ENCODE measurements around the gene PRR20G.
"Not testable (repeated sequence)": the region's sequence is repeated elsewhere in the genome, so short reads cannot be mapped to it uniquely, and the experiment has no call there.

Gene PRR20G

DNA sequence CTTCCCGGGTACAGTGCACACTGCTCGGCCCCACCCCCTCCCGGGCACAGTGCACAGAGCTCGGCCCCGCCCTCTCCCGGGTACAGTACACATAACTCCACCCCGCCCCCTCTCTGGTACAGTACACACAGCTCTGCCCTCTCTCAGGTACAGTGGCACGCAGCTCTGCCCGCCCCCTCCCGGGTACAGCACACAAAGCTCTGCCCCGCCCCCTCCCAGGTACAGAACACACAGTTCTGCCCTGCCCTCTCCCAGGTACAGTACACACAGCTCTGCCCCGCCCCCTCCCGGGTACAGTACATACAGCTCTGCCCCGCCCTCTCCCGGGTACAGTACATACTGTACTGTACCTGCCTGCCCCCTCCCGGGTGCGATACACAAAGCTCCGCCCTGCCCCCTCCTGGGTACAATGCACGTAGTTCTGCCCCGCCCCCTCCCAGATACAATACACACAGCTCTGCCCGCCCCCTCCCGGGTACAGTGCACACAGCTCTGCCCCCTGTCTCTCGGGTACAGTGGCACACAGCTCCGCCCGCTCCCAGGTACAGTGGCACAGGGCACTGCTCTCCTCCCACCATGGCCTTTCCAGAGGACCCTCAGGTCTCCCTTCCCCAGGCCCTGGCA is 16.4 kb upstream of the PRR20G start:
- DNase-seq (ENCODE audit: low read depth in 1 of 2, low spot score in 1 of 2) = no peak

DNA sequence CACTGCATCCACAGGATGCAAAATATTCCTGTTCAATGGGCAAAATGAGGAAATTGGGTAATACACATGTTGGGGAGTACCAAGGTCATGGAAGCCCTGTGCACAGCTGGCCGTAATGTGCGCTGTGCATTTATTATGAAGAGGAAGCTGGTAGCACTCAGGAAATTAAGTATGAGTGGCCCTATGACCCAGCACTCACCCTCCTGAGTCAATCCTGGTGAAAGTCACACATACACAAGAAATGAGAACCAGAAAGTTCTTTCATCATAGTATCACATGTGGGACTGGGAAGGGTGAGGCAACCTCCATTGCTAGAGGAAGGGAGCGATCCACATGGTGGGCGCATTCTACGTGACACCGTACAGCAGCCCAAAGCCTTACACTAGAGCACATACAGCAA is 11.4 kb upstream of the PRR20G start:
- DNase-seq (ENCODE audit: low read depth in 1 of 2, low spot score in 1 of 2) = no peak

DNA sequence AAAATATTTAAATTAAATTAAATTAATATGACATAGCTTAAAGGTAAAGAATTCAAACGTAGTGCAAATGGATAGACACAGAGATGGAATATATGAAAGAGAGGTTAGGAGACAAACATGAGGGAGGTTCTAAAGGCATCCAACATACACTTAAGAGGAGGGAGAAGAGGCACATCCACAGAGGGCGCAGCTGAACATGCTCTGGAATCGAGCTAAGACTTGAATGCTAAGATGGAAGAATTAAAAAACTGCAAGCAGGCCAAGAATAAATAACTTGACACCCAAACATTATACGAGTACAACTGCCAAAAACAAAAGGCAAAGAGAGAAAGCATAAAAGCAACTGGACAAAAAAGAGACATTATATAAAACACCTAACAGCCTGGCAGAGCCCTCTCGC is 9.1 kb upstream of the PRR20G start:
- DNase-seq (ENCODE audit: low read depth in 1 of 2, low spot score in 1 of 2) = no peak

DNA sequence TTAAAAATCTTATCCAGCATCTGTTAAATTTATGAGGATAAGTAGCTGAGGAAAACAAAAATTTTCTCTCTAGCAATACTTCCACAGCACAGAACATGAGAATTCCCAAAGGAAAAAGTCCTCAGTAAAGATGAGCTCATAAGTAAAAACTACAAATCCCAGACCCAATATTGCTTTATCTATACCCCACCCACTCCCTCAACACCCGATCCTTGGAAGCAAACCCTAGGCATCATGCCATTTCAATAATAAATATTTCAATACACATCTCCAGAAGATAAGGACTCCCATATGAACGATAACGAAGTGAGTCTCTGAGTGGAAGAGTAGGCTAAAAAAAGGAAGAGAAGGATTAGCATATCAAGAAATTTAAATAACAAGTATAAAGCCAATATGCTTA is 8.3 kb upstream of the PRR20G start:
- no peak for DNase-seq (ENCODE audit: low read depth in 1 of 2, low spot score in 1 of 2)

DNA sequence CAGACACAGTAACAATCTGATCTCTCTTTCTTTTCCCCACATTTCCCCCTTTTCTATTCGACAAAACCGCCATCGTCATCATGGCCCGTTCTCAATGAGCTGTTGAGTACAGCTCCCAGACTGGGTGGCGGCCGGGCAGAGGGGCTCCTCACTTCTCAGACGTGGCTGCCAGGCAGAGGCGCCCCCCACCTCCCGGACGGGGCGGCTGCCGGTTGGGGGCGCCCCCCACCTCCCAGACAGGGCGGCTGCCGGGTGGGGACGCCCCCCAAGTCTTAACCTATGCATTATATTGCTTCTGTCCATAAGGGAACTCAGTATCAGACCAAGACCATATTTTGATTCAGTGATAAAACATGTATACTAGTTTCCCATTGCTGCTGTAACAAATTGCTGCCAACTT is 5.8 kb upstream of the PRR20G start:
- not testable (repeated sequence) for DNase-seq (ENCODE audit: low read depth in 1 of 2, low spot score in 1 of 2)

DNA sequence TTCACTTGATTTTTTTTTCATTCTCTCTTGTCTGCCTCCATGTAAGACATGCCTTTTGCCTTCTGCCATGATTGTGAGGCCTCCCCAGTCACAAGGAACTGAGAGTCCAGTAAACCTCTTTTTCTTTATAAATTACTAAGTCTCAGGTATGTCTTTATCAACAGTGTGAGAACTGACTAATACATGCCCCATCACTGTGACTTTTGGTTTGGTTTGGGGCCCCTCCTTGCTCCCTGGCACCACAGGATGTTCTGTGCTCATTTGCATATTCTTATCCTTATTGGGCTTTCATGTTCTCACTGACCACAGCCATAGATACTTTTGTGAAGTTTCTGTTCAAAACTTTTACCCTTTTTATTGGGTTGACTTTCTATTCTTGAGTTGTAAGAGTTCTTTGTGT is 3.8 kb upstream of the PRR20G start:
- DNase-seq (ENCODE audit: low read depth in 1 of 2, low spot score in 1 of 2) = no peak

DNA sequence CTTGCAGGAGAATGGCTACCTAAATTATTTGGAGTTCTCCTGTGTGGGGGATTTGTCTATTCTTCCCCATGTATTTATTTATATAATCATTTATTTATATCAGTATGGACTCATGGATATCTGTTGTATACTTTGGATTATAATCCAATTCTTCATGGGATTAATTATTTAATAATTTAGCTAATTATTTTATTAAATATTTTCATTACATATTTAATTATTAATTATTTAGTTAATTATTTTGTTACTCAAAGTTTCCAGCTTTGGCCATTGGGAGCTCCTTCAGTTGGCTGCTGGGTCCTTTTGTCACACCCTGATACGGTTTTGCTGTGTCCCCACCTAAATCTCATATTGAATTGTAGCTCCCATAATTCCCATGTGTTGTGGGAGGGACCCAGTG is 3.3 kb upstream of the PRR20G start:
- DNase-seq (ENCODE audit: low read depth in 1 of 2, low spot score in 1 of 2) = no peak

DNA sequence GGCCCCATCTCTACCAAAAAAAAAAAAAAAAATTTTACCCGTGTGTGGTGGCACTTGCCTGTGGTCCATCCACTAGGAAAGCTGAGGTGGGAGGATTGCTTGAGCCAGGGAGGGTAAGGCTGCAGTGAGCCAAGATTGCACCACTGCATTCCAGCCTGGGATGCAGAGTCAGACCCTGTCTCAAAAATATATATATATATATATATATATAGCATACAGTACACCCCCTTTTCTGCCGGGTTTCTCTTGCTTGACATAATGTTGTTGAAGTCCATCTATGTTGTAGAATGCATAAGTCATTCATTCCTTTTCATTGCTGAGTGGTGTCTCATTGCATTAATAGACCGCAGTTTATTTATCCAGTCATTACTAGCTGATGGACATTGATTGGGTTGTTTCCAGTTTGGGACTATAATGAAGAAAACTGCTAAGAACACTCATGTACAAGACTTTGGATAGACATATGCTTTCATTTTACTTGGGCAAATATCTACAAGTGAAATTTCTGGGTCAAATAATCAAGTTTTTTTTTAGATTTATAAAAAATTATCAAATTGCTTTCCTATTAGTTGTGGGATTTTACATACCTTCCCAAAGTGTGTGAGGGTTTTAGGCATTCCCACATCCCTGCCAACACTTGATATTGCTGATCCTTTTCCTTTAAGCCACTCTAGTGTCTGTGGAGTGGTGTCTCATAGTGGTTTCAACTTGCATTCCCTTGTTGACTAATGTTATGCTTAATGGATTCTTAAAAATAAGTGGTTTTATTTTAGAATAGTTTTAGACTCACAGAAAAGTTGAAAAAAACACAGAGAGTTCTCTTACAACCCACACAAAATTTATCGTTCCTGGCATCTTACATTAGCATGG is 2.1 kb upstream of the PRR20G start:
- DNase-seq (ENCODE audit: low read depth in 1 of 2, low spot score in 1 of 2) = no peak

DNA sequence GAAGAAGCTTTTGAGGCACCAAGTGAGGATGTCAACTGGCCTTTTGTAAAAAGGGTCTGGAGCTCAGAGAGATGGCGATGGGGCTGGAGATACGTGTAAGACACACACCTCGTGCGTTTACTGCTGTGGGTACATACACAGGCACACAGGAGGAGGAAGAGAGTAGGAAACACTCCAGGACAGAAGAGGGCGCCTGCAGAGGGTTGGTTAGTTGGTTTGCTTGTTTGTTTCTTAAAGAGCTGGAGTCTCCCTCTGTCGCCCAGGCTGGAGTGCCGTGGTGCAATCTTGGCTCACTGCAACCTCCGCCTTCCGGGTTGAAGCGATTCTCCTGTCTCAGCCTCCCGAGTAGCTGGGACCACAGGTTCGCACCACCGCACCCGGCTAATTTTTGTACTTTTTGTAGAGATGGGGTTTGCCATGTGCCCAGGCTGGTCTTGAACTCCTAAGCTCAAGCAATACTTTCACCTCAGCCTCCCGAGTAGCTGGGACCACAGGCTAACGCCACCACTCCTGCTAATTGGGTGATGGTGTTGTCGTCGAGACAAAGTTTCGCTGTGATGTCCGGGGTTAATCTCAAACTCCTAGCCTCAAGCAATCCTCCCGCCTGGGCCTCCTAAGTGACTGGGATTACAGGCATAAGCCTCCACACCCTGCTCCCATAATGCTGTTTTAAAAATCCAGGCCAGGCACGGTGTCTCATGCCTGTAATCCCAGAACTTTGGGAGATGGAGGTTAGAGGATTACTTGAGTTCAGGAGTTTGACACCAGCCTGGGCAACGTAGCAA is 1.3 kb upstream of the PRR20G start:
- DNase-seq (ENCODE audit: low read depth in 1 of 2, low spot score in 1 of 2) = no peak

DNA sequence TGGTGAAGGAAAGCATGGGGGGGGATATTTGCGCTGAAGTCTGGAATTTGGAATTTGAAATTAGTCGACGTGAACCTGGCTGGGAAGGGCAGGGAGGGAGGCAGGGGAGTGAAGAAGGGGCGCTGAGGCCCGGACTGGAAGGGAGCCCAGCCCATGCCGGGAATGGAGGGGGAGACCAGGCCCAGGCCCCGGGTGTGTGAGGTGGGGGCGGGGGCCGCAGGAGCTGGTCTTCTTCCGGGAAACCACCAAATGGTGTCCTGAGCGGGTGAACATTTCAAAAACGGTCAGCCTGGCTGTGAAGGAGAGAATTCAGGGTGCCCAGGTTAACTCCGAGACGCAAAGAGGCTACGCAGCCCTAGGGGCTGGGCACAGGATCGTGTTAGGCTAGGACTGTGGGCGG is 497 bp upstream of the PRR20G start:
- DNase-seq (ENCODE audit: low read depth in 1 of 2, low spot score in 1 of 2) = no peak

DNA sequence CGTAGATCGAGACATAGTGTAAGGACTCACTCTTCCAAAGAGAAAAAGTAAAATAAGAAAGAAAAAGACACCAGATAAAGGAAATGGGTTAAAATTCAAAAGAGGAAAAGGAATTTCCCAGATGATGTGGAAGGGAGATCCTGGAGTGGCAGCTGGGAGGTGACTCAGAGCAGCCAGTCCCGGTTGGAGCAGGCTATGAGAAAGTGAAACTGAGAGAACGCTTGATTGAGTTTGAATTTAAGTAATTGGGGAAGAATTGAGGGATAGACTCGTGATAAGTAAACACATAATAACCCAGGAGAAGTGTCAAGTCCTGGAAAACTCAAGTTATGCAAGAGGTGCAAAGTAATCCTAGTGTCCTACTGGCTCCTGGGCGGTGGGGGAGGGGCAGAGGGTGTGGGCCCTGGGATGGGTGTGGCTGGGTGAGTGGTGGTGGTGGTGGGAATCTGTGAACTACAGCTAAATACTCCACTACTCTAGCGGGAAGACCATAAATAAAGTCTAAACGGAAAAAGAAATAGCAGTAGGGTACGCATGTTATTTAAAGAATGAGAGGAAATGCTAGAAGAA is 1.2 kb downstream of the PRR20G start:
- no peak for DNase-seq (ENCODE audit: low read depth in 1 of 2, low spot score in 1 of 2)

DNA sequence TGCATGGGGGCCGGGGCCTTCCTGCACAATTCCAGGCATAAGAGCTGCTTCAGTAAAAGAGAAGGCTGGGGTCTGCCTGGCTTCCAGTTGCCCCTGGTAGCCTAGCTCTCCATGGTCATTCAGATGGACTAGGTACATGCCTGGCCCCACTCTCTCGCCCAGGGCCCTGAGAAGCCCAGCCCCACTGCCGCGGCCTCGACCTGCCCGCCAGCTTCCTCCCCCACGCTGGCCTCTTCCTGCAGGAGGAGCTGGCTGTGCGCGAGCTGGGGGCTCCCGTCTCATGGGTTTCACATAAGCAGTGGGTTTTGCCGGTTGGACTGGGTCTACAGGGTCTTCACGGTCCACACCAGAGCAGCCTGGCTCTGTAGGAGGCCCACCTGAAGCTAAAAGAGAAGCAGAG is 3.6 kb downstream of the PRR20G start:
- DNase-seq (ENCODE audit: low read depth in 1 of 2, low spot score in 1 of 2) = no peak

DNA sequence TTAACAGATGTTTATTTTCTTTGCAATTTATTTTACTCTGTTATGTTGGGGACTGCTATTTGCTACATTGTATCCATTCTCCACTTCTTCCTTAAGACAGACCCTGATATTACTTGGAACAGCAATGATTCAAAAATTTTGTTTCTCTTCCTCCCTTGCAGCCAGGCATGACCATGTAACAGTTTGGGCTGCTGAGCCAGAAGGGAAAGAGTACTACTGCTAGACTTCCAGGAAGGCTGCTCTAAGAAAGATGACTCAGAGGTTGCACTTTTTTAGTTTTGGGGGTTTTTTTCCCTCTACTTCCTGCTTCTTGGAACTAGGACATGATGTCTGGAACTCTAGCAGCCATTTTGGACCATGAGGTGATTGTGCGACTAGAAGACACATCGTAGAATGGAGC is 10.3 kb downstream of the PRR20G start:
- DNase-seq (ENCODE audit: low read depth in 1 of 2, low spot score in 1 of 2) = no peak

DNA sequence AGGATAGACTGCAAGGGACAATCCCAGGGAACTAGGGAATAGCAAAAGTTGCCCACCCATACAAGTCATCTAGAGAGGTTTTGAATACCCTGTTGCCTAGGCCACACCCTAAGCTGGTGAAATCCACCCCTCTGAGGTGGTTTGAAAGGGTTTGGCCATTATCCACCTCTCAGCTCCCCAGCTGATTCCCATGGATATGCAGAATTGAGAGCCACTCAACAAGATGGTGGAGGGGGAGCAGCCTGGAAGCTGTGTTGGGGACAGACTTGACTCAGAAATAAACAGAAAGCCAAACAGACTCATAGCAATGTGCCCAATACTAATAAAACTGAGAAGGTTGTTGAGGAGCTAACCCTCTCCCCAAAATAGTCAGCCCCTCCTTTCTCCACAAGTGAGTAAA is 10.9 kb downstream of the PRR20G start:
- no peak for DNase-seq (ENCODE audit: low read depth in 1 of 2, low spot score in 1 of 2)

DNA sequence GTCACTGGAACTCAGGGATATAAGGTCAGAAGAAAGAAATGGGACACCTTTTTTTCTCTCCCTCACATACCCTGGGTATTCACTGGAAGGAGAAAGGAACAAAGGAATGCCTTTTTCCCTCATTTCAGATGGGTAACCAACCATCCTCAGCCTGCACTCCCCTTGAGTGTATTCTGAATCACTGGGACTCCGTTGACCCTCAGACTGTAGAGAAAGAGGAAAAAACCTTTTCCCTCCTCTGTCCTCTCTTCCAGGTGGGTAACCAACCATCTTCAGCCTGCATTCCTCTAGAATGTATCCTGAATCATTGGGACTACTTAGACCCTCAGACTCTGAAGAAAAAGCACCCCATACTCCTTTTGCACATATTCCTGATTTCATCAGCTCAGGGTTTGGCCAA is 11.4 kb downstream of the PRR20G start:
- no peak for DNase-seq (ENCODE audit: low read depth in 1 of 2, low spot score in 1 of 2)

DNA sequence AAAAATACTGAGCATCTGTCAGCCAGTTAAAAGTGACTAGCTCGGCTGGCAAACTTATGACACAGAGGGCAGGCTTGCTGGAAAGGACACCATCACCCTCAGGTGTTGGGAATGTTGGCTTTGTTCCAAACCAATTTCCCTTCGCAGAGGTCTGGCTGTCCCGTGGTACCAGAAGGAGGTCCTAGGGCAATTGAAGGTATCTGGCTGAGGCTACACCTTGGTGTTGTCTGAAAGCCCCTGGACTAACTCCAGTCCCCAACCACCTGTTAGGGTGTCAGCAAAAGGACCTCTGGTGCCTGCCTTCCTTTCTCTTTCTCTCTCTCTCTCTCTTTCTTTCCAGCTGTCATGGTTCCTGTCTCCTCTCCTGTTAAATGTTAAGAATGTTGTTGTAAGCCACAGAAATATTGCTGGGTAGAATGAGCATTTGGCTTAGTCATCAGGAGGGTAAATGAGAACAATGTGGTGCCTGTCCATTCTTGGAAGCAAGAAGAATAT is 12.5 kb downstream of the PRR20G start:
- DNase-seq (ENCODE audit: low read depth in 1 of 2, low spot score in 1 of 2) = no peak

DNA sequence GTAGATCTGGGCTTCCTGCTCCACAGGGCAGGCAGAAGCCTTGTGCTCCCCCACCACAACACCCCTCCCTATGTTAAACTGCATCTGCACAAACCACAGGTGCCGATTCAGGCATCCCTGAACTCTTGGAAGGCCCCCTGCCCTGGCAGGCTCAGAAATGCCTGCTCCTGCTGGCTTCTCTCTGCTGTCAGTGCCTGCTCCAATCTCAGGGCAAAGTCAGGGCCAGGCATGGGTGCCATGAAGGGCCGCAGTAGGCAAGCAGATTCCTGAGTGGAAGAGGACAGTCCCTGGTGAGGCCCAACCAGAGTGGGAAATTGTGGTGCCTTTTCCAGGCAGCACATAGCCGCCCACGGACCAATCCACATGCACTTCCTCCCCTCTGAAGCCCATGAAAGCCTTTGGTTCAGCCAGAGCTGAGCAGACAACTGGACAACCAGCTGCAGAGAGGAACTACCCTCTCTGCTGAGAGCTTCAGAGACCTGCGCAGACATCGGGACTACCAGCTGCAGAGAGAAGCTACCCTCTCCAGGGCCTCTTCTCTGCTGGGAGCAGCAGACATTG is 13.6 kb downstream of the PRR20G start:
- DNase-seq (ENCODE audit: low read depth in 1 of 2, low spot score in 1 of 2) = no peak

DNA sequence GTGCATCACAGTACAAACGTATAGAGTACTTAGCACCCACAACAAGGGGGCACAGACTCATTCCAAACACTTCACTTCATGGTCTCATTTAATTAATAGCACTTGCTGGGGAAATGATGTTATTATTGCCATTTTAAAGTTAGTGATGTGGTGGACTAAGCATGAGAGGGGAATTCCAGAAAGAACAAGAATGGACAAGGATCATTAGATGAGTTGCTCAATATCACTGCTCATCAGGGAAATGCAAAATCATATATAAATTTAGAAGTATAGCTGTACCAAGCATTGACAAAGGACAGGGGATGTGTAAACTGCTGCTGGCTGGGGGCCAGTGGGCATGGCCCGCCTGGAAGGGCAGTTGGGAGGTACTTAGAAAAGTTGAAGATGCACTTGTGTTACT is 14.6 kb downstream of the PRR20G start:
- no peak for DNase-seq (ENCODE audit: low read depth in 1 of 2, low spot score in 1 of 2)

DNA sequence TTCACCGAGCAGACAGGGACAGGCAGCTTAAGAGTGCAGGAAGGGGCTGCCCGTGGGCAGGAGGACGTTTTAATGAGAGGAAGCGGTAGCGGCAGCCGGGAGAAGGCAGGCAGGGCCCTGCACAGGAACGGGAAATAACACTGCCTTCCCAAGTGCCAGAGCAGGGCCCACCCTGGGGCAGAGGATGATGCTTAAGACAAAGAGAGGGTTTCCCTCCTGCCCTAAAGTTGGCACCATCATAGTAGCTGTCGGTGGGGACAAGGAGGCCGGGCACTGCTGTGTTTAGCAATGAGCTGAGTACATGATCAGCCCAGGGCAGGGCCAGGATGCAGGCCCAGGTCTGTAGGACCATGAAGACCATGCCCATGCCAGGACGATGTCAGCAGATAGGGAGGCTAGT is 21.7 kb downstream of the PRR20G start:
- DNase-seq (ENCODE audit: low read depth in 1 of 2, low spot score in 1 of 2) = no peak

DNA sequence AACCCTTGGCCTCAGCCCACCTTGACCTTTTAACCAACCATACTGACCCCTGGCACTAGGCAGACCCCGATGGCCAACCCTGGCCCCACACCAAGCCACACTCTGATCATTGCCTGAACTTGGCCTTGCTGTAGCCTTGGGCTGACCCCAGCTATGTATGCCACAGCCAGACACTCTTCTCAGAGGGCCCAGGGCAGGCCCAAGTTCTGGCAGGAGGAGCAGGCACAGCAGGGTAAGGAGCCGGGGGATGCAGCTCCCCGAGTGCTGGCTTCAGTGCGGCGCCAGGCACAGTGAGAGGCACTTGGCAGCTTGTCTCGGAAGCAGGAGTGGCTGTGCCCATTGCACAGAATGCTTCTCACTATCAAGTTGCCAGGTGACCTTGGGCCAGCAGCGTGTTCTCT is 22.3 kb downstream of the PRR20G start:
- no peak for DNase-seq (ENCODE audit: low read depth in 1 of 2, low spot score in 1 of 2)

DNA sequence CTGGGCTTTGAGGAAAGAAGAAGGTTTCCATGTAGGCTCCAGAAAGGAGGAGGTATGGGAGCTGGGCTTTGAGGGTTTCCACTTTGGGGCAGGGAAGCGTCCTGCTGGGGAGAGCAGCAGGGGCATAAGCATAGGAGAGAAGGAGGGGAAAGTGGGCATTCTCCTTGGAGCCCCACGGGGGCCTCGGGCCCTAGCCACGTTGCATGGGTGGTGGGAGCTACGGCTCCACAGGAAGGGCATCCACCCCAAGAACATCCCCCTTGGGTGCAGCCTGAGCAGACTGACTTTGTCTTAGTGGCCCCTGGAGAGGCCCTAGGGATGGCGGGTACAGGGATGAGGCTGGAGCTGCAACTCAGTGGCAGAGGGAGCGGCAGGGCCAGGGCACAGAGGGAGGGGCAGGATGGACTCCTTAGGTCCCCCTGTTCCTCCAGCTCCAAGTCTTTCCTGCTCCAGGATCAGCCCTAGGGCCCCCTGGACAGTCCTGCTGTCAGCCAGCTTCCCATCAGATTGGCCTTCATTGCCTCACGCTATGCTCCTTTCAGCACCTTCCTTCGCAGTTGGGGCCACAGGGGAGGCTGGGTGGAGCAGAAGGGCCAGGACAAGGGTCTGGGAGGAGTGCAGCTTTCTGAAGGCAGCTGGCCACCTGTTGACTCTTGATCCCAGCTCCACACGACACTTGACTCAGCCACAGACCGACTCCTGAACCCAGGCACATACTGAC is 22.9 kb downstream of the PRR20G start:
- DNase-seq (ENCODE audit: low read depth in 1 of 2, low spot score in 1 of 2) = no peak

Data from activated T-helper 1 cell treated with anti-CD3 and anti-CD28 coated beads, Interleukin-2, amount 50 U/mL, for 16 hours (primary cell).